GM12864 (cell line): ENCODE results near the gene DACH1.
"Not testable (repeated sequence)": the region's sequence is repeated elsewhere in the genome, so short reads cannot be mapped to it uniquely, and the experiment has no call there.

Source experiments
- DNase-seq: peaks from one replicate; pipeline ENCODE4 v3.0.0-alpha.2; 2011; ENCODE audit warnings: low read depth
- H3K4me3 ChIP-seq: 2 replicates; pipeline ENCODE4 v1.5.1; 2011; ENCODE audit warnings: mild to moderate bottlenecking, low read depth, low read length, control low read depth
- CTCF ChIP-seq: IDR thresholded peaks from 2 replicates; pipeline ENCODE4 v1.5.1; 2011; ENCODE audit warnings: low read depth, mild to moderate bottlenecking, moderate library complexity, low read length, control low read depth, inconsistent platforms; ENCODE audit errors: missing control alignments

The DACH1 gene

GRCh38 chr13:71853725-71854124, 13.3 kb downstream of the DACH1 start:
- no peak for TF ChIP-seq CTCF
- H3K4me3 ChIP-seq = no peak overlapping the region
- no peak for DNase-seq

DNA sequence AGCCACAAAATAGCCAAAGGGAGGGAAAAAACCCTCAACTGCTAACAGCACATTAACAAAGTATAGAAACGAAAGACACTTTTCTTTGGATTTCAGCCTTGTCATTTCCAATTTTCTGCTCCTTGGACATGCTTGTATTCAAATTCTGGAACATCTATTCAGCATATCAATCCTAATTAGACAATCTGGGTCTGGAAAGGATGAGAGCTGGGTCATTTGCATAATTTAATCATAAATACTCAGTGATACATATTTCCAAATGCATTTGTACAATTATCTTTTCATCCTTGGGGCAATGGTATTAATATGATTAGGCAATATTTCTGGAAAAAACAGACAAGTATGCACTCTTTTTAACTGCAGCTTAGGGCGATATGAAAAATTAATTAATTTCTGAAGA, 14.3 kb downstream of the DACH1 start:
- DNase-seq = no peak
- no peak overlapping the region for H3K4me3 ChIP-seq
- TF ChIP-seq CTCF = no peak

DNA sequence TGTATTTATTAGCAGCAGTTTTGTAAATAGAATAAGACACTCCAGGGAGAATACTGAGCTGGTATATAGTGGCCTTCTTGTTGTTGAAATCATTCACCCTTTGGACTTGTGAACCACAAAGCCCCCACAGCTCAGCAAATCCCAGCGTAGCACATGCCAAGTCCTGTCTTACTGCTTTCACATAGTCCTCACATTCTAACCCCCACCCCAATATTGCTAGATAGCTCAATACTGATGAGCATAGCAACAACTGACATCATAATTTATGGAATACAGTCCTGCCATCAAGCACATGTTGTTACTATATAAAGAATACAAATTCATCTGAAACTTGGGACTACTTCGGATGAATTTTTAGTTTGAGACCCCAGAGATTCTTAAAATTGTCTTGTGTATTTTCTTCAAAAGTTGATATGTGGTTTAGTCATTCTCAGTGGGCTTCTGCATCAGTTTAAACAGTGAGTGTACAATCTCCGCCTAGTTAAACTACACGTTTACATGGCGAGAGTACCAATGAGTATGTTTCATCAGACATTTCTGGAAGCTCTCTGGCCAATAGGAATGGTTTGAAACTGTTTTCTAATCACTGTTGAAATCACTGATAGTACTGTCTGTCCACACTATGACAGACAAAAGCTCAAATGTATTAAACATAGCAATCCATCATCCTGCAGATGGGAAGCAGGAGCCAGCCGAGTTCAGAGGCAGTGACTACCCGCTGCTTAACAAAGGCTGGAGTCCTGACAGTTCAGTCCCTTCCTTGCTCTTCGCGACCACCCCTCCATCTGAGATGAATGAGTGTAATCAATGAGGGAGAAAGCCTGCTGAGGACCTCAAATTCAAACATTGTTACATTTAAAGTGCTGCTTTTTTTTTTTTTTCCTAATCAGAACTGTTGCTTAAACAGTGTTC, 15.2 kb downstream of the DACH1 start:
- DNase-seq = no peak
- no peak overlapping the region for H3K4me3 ChIP-seq
- no peak for TF ChIP-seq CTCF

GRCh38 chr13:71842003-71842402, 25.0 kb downstream of the DACH1 start:
- H3K4me3 ChIP-seq = no peak overlapping the region
- no peak for TF ChIP-seq CTCF
- DNase-seq = no peak

DNA sequence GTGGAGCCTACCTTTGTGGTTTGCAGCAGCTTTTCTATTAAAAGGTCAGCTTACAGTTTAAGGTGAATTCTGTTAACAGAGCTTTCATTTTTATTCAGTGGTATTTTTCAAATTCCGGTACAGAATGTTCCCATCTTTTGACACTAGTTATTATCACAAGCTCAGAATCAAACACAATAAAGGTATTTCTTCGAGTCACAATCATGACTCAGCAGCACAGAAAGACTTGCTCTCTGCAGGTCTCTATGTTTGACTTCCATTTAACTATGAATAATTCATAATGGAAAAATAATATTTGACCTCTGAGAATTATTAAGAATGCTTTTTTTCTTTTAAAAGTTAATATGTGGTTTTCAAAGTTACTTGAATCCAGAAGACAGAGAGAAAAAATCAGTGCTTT, 28.2 kb downstream of the DACH1 start:
- no peak for DNase-seq
- no peak overlapping the region for H3K4me3 ChIP-seq
- TF ChIP-seq CTCF = no peak

- DNase-seq, H3K4me3 ChIP-seq: not testable (repeated sequence)
These were observed 29.4 kb downstream of the DACH1 start for GRCh38 chr13:71837582-71837981.

- no peak for DNase-seq
- TF ChIP-seq CTCF = no peak
These were observed 35.3 kb downstream of the DACH1 start for GRCh38 chr13:71831716-71832115.

More at GRCh38 chr13:71831716-71832115, 35.3 kb downstream of the DACH1 start:
- no peak overlapping the region for H3K4me3 ChIP-seq
